HG02943 (cell line): ENCODE data around the gene NDUFS6.
"Not testable (repeated sequence)": the region's sequence is repeated elsewhere in the genome, so short reads cannot be mapped to it uniquely, and the experiment has no call there.

Experiments used
- ATAC-seq: cut with Tn5 transposase; IDR thresholded peaks from one replicate; pipeline ENCODE4 v1.9.1; 2021; ENCODE audit warnings: mild to moderate bottlenecking, low read depth, moderate library complexity; ENCODE audit not compliant: unreplicated experiment

The NDUFS6 gene

GRCh38 chr5:1814183-1815020 lies 13.2 kb downstream of the NDUFS6 start:
- ATAC-seq, result no peak

DNA sequence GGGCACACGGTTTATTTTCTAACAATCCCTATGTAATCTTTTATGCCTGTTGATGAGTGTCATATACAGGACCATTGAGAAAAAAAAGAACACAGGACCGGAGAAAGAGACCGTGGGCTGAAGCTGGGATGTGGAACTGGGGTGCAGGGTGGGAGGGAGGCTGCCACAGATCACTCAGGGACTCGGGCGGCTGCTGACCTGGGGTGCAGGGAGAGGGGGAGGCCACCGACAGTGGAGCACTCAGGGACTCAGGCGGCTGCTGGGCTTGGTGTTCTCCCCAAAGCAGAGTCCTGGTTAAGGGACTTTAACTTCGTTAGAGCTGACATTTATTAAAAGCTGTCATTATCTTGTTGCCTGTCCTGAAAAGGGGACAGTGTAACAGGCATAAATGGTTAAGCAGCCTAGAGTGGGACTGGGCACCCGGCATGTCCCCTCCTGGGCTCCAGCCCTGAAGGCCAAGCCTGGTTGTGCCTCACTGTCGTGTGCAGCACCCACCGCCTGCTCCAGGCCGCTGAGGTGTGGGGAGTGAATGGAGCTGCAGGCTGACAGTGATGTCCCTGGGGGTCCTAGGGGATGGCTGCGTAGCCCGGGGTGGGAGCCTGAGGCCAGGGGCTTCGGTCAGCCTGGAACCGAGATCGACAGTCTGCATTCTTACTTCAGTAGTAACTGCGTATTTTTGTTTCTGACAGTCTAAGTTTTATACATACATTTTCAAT lies 14.0 kb downstream of the NDUFS6 start:
- ATAC-seq, result no peak

DNA sequence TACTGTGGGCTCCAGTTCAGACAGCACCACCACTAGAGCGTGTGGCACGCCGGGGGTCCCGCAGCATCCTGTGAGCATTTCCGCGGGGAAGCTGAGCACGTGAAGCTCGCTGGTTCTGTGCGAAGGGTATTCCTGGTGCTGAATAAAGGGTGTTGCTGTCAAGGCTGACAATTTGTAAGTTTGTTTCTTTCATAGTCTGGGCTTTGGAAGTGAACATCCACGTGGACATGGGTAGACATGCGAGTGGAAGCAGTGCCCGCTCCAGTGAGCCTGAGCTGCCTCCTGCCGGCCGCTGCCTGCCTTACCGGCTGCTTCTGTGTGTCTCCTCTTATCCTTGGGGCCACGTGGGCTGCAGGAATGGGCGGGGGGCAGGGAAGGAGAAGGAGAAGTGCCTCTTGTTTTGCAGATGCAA lies 14.7 kb downstream of the NDUFS6 start:
- no peak for ATAC-seq

DNA sequence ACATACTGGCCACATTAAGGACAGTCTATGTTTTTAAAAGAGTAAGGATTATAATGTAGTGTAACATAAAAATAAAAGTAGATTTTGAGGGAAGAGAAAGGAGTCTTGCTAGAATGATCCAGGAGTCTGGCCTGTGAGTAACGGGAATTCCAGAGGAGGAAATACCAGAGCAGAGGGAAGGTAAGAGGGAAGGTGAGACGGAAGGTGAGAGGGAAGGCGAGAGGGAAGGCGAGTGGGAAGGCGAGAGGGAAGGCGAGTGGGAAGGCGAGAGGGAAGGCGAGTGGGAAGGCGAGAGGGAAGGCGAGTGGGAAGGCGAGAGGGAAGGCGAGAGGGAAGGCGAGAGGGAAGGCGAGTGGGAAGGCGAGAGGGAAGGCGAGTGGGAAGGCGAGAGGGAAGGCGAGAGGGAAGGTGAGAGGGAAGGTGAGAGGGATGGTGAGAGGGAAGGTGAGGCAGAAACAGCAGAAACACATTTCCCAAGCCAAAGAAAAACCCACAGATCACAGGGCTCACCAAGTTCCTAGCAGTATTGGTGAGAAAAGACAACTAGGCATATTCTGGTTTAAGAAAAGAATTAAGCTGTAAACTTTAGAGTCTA lies 15.4 kb downstream of the NDUFS6 start:
- ATAC-seq, result not testable (repeated sequence)

GRCh38 chr5:1817261-1818043 lies 16.2 kb downstream of the NDUFS6 start:
- no peak for ATAC-seq

GRCh38 chr5:1818784-1819183 lies 17.6 kb downstream of the NDUFS6 start:
- ATAC-seq, result no peak

- ATAC-seq, result no peak
Observed at GRCh38 chr5:1819458-1819857, 18.3 kb downstream of the NDUFS6 start.

DNA sequence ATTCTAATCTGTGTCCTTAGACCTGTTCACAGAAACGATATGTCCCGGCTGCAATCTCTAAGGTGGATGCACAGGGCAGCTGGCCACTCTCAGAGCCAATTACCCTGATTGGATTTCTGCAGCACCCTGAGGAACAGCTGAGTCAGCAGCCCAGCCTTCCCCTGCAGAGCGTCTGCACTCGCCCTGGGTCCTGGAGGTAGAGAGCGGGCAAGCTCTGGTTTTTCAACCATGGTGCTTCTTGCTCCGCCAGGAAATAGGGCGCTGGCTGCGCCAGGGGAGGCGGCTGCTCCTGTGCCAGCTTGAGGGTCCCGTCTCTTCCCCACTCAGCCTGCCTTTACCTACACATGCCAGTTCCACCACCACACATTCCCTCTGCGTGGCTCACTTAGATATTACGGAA lies 19.2 kb downstream of the NDUFS6 start:
- ATAC-seq, result no peak

GRCh38 chr5:1820926-1821325 lies 19.7 kb downstream of the NDUFS6 start:
- ATAC-seq, result no peak

GRCh38 chr5:1821862-1822261 lies 20.7 kb downstream of the NDUFS6 start:
- ATAC-seq, result no peak

- ATAC-seq, result no peak
Observed at GRCh38 chr5:1823381-1824034, 22.3 kb downstream of the NDUFS6 start.

GRCh38 chr5:1824109-1824821 lies 23.1 kb downstream of the NDUFS6 start:
- ATAC-seq, result no peak

GRCh38 chr5:1824903-1825841 lies 24.0 kb downstream of the NDUFS6 start:
- ATAC-seq, result no peak

DNA sequence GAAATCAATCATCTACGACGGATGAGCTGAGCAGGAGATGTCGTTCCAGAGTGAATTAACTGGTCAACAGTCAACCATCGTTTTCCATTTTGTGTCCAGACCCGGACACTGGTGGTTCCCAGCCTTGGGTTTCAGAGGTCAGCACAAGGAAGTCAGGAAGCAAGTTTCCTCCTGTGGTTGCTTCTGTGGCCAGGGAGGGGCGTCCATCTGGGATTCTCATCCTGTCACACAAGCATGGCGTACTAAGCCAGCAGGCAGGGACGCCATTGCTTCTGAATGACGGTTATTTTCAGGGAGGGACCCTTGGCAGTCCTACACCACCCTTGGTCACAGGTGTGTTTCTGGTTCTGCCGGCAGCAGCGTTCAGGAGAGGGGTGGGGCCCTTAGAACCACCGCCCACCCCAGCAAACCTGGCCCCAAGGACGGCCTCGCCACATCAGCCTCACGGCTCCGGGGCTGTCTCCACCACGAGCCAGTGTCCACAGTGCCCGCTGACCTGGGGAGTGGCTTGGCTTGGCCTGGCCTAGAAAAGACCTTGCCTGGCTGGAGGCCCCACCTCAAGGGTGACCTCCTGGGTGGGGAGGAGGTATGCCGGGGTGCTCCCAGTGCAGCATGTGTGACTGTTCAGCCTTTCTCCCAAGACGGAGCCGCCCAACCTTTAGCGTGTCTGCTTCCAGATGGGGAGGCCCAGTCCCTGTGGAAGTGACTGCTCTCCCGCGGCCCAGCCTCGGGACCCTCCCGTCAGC lies 25.2 kb downstream of the NDUFS6 start:
- ATAC-seq, result no peak

- no peak for ATAC-seq
Observed at GRCh38 chr5:1827025-1827885, 26.0 kb downstream of the NDUFS6 start.

- ATAC-seq, result no peak
Observed at GRCh38 chr5:1827886-1828397, 26.7 kb downstream of the NDUFS6 start.
